Activated CD4-positive, CD25-positive, alpha-beta regulatory T cell treated with anti-CD3 and anti-CD28 coated beads, Interleukin-2, amount 50 U/mL, for 72 hours (primary cell): ENCODE measurements around the gene MAP4K1.

Experiments
- DNase-seq: peaks from one replicate; pipeline ENCODE4 v3.0.0; 2021

MAP4K1 gene

DNA sequence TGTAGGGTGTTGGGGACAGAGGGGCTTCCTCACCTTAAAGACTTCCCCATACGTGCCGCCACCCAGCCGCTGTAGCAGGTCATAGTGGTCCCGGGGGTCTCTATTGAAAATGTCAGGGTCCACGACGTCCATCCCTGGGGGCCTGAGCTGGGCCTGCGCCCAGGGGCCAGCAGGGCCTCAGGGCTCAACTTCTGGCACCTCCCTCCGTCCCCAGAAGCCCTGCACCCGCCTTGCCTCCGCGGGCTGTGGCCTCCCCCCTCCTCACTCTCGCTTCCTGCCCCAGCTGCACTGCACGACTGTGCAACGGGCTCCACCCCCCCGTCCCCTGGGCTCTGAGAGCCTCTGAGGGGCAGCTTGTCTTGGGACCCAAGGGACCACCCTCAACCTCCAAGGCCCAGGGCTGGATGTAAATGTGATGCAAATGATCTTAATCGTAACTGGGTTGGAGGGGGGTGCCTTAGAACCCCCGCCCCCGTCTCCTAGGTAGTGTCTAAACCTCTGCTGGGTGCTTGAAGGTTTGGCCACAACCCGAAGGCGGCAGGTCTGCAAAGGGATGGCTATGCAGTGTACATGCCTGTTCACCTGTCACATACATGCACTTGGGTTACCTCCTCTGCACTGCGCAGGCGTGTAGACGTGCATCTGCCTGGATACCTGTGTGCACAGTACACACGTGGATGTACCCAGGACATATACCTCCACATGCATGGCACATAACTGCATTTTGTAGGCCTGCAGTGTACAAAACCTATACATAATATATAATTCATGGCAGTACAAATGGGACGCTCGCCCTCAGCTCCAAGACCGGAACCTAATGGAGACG, at the start of gene MAP4K1:
Gene MAP4K1 (minus strand): TSS at position 190 of the 826 bp plus-strand sequence. CDS start 58 bp downstream, at position 132.
- peak; percentile 74 for DNase-seq

GRCh38 chr19:38666663-38667511, 49.1 kb upstream of the MAP4K1 start:
- no peak for DNase-seq

GRCh38 chr19:38665950-38666662, 48.4 kb upstream of the MAP4K1 start:
- DNase-seq, result no peak

- no peak for DNase-seq
Measured at GRCh38 chr19:38665219-38665931, 47.6 kb upstream of the MAP4K1 start.

- no peak for DNase-seq
Measured at GRCh38 chr19:38664503-38665211, 46.9 kb upstream of the MAP4K1 start.

DNA sequence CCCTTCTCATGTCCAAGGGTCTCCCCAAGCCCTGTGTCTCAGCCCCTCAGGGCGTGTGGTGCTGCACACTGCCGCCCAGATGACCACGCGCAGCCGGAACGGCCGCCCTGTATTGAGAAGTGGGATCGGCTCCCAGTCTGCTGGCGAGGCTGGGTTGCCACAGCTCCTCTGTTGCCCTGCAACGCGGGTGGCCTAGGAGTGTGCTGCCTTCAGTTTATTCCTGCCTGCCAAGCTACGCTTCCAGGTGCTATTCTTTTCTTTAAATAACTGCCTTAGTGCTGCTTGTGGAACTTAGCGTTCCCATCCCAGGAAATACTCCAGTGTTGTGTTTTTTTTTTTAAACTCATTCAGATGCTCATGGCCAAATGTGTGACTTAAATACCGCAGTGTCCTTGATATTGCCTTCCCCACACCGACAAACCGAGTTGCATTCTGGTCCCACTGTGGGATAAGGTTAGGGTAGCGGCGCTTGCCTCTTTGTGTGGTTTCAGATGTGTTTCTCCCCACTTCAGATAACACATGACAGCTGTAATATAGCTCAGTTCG, 46.3 kb upstream of the MAP4K1 start:
- no peak for DNase-seq

DNA sequence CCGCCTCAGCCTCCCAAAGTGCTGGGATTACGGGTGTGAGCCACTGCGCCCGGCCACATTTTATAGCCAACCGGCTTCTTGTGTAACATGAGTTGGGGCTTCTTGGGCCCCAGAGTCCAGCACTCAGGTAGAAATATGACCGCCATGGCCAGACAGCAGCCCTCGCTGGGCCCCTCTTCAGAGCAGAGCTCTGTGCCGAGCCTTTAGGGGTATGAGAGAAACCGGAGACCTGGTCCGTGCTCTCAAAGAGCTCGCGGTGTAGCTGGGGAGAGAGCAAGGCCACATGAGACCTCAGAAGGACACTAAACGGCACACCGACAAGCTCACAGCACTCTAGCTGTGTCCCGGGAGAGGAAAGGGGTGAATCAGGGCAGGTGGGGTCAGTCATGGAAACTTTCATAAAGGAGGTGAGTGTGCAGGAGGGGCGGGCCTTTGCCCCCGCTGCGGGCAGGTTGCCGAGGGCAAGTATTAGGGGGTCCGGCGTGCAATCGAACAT, 45.5 kb upstream of the MAP4K1 start:
- DNase-seq, result no peak

DNA sequence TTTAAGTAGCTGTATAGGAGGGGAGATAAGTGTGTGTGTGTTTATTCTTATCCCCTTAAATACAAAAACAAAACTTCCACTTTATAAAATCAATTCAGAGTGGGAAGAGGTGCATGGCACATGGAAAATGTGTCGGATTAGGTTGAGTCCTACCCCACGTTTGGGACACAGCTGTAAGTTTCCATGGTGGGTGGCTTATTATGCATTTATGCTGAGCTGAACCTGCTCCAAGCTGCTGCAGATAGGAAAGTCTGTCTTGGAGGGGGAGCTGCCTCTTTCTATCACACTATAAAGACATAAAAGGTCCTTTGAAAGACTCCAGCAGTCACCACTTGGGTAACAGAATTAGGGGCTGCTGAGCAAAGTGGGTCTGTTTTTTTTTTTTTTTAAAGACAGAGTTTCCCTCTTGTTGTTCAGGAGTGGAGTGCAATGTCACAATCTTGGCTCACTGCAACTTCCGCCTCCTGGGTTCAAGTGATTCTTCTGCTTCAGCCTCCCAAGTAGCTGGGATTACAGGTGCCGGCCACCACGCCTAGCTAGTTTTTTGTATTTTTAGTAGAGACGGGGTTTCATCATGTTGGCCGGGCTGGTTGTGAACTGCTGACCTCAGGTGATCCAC, 44.9 kb upstream of the MAP4K1 start:
- DNase-seq, result no peak

DNA sequence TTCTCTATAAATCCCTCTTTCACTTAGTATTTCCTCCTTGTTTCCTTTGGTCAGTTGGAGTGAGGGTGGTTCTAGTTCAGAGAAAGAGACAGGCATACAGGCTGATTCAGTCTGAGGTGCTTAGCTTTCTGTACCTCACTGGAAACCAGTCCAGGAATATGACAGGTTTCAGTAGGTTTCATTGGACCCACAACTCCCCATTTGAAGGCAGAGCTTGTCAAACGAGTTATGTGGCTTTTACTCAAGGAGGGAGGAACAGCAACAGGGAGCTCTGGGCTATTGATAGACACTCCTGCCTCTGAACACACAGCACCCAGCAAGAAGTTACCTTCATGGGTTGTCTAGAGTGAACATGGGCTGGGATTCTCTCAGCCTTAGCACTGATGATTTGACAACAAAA, 44.2 kb upstream of the MAP4K1 start:
- no peak for DNase-seq

- no peak for DNase-seq
Measured at GRCh38 chr19:38661136-38661535, 43.4 kb upstream of the MAP4K1 start.

DNA sequence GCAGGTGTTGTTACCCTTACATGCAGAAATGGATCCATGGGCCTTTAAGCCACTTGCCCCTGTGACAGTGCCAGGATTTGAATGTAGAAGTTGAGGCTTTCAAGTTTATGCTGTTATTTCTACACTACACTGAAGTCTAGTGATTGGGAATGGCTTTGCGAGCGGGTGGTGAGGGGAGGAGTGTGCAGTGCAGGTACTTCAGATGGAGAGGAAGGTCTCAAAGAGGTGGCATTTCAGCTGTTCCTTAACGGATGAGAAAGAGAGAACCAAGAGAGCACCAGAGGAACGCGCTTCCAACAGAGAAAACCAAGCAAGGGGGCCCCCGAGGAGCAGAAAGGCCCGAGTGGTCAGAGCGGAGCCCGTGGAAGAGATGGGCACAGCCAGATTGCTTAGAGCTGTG, 43.0 kb upstream of the MAP4K1 start:
- no peak for DNase-seq

- DNase-seq, result no peak
Measured at GRCh38 chr19:38658462-38659306, 40.9 kb upstream of the MAP4K1 start.

- no peak for DNase-seq
Measured at GRCh38 chr19:38657633-38658222, 40.0 kb upstream of the MAP4K1 start.

DNA sequence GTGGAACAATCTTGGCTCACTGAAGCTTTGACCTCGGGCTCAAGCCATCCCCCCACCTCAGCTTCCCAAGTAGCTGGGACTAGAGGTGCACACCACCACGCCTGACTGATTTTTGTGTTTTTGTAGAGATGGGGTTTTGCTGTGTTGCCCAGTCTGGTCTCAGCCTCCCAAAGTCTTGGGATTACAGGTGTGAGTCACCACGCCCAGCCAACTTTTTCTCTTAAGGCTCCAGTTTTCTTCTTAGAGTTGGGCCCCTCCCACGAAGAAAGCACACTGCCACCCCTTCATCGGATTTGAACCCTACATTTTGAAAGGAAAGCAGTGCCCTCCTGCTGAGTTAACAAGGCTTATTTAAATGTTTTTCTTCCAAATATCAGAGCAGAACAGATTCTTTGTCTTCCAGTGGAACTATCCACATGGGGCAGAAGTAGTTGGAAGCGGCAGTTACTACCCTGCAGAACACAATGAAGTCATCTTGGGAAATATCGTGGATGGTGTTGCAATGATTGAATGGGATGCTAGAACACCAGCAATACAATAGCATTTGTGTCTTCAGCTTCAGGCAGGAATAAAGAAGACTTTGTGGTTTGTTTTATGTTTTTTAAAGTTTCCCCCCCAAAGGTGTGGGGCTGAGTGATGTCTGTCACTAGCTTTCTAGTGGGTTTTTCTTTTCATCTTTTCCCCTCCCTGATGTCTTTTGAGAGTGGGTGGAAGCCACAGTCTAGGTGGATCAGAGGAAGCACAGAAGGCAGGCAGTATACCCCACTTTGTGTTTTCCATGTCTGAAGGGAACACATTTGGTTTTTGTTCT, 38.6 kb upstream of the MAP4K1 start:
- no peak for DNase-seq

- DNase-seq, result no peak
Measured at GRCh38 chr19:38655148-38655824, 37.5 kb upstream of the MAP4K1 start.

GRCh38 chr19:38654628-38655055, 36.9 kb upstream of the MAP4K1 start:
- no peak for DNase-seq

DNA sequence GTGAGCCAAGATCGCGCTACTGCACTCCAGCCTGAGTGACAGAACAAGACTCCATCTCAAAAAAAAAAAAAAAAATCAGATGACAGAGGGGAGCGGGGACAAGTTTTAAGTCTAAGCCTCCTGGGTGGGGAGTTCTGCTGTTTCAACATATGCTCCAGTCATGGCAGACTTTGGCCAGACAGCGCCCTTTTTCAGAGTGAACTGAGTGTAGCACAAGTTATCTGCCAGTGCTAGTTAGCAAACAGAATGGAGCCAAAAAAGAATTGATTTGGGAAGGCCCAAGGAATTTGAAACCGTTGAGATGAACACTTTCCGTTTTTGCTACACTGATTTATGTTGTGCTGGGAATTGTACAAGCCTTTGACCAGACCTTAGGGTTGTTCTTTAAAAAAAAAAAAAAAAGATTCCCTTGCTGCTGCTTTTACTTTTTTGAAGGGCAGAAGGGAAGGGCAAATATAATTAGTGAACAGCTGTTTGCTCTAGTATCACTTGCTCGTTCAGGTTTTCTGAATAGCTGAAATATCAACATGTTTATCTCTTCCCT, 35.3 kb upstream of the MAP4K1 start:
- no peak for DNase-seq
